Liver (tissue), 9 donors: ENCODE results near the gene CEP63. TPM values are rescaled to one million over a fixed set of nuclear protein-coding genes. Genes with fewer than 3 reads are reported as not detected.
A peak's percentile ranks its signal among the peaks of the same experiment; 100 is the strongest.

Source experiments
- DNase-seq: peaks from one replicate; pipeline ENCODE4 v3.0.0-alpha.2; 2017; ENCODE audit warnings: low spot score
- H3K27ac ChIP-seq, 2 donors: one replicate each; pipeline ENCODE4 v1.7.0; 2013; ENCODE audit warnings: inconsistent platforms in 2 of 2, low read length in 2 of 2, control low read depth in 1 of 2, low read depth in 1 of 2, mild to moderate bottlenecking in 1 of 2
- H3K27me3 ChIP-seq, 4 donors: one replicate each; pipeline versions ENCODE4 v1.6.1 to v1.7.0; 2013; ENCODE audit warnings: low read length in 3 of 4, inconsistent platforms in 1 of 4, mild to moderate bottlenecking in 1 of 4, moderate library complexity in 1 of 4; ENCODE audit not compliant: control insufficient read depth in 4 of 4, insufficient read depth in 4 of 4
- H3K36me3 ChIP-seq, 4 donors: one replicate each; pipeline versions ENCODE4 v1.6.1 to v1.7.0; 2013; ENCODE audit warnings: low read length in 3 of 4, mild to moderate bottlenecking in 3 of 4, low read depth in 1 of 4, moderate library complexity in 1 of 4; ENCODE audit not compliant: control insufficient read depth in 4 of 4, insufficient read depth in 3 of 4
- H3K4me1 ChIP-seq, 4 donors: one replicate each; pipeline versions ENCODE4 v1.6.1 to v1.7.0; 2013; ENCODE audit warnings: low read length in 3 of 4, mild to moderate bottlenecking in 3 of 4, moderate library complexity in 1 of 4; ENCODE audit not compliant: control insufficient read depth in 4 of 4, insufficient read depth in 4 of 4
- H3K4me3 ChIP-seq, 3 donors: one replicate each; pipeline versions ENCODE4 v1.6.1 to v1.7.0; 2013; ENCODE audit warnings: low read length in 3 of 3, control low read depth in 1 of 3, low read depth in 1 of 3, mild to moderate bottlenecking in 1 of 3
- H3K9ac ChIP-seq, 2 donors: one replicate each; pipeline ENCODE4 v1.7.0; 2013; ENCODE audit warnings: low read length in 2 of 2, mild to moderate bottlenecking in 2 of 2, moderate library complexity in 2 of 2, control low read depth in 1 of 2, low read depth in 1 of 2
- H3K9me3 ChIP-seq, 4 donors: one replicate each; pipeline versions ENCODE4 v1.6.1 to v1.7.0; 2013; ENCODE audit warnings: low read length in 3 of 4; ENCODE audit not compliant: control insufficient read depth in 4 of 4
- EGR1 ChIP-seq, 2 donors: IDR thresholded peaks; 2 replicates each; pipeline ENCODE4 v1.6.1; 2016 to 2018; ENCODE audit warnings: antibody characterized with exemption in 2 of 2, low read depth in 2 of 2
- FOXA1 ChIP-seq: IDR thresholded peaks from 2 replicates; pipeline ENCODE4 v1.6.1; 2016; ENCODE audit warnings: antibody characterized with exemption
- FOXA2 ChIP-seq: IDR thresholded peaks from 2 replicates; pipeline ENCODE4 v1.6.1; 2016; ENCODE audit warnings: antibody characterized with exemption
- GABPA ChIP-seq, 2 donors: IDR thresholded peaks in 1 of 2; conservative IDR thresholded peaks in 1 of 2; 2 replicates each; pipeline ENCODE4 v1.6.1; 2016; ENCODE audit warnings: antibody characterized with exemption in 2 of 2, mild to moderate bottlenecking in 1 of 2, moderate library complexity in 1 of 2
- HNF4A ChIP-seq, 2 donors: conservative IDR thresholded peaks; 2 replicates each; pipeline ENCODE4 v1.6.1; 2016; ENCODE audit warnings: antibody characterized with exemption in 2 of 2, mild to moderate bottlenecking in 2 of 2
- HNF4G ChIP-seq: IDR thresholded peaks from 2 replicates; pipeline ENCODE4 v1.6.1; 2016; ENCODE audit warnings: antibody characterized with exemption
- JUND ChIP-seq, 2 donors: IDR thresholded peaks; 2 replicates each; pipeline ENCODE4 v1.6.1; 2016; ENCODE audit warnings: antibody characterized with exemption in 2 of 2
- NR2F2 ChIP-seq: IDR thresholded peaks from 2 replicates; pipeline ENCODE4 v1.6.1; 2016; ENCODE audit warnings: antibody characterized with exemption
- RAD21 ChIP-seq, 2 donors: IDR thresholded peaks; 2 replicates each; pipeline ENCODE4 v1.6.1; 2016; ENCODE audit warnings: antibody characterized with exemption in 2 of 2, mild to moderate bottlenecking in 2 of 2
- RXRA ChIP-seq, 2 donors: IDR thresholded peaks; 2 replicates each; pipeline ENCODE4 v1.6.1; 2017 to 2018; ENCODE audit warnings: antibody characterized with exemption in 2 of 2, mild to moderate bottlenecking in 1 of 2
- SP1 ChIP-seq: IDR thresholded peaks from 2 replicates; pipeline ENCODE4 v1.6.1; 2018; ENCODE audit warnings: antibody characterized with exemption, mild to moderate bottlenecking
- TAF1 ChIP-seq: conservative IDR thresholded peaks from 2 replicates; pipeline ENCODE4 v1.6.1; 2016; ENCODE audit warnings: antibody characterized with exemption, mild to moderate bottlenecking
- YY1 ChIP-seq: IDR thresholded peaks from 2 replicates; pipeline ENCODE4 v1.6.1; 2016; ENCODE audit warnings: antibody characterized with exemption, mild to moderate bottlenecking
- WGBS: extraction: QIAGEN DNeasy Blood & Tissue Kit; methylation state at CpG from one replicate; pipeline ENCODE4 v1.1.7; 2013; 5-methylcytosine and 5-hydroxymethylcytosine counted together
- polyA plus RNA-seq, 2 donors: library from polyadenylated mRNA; stranded (reverse) in 1 of 2; unstranded in 1 of 2; fragments of 200-250 nt in 1 of 2; fragments of >200 nt in 1 of 2; fragmentation: Nextera tagmentation in 1 of 2; extraction: Ambion mirVana in 1 of 2; gene quantifications; one replicate each; pipeline versions ENCODE4 v1.2.1 to v1.2.3, GENCODE V29; 2013 to 2015
- total RNA-seq, 2 donors: library from RNA; depleted of rRNA; stranded (reverse); fragments of >200 nt; gene quantifications; one replicate each; pipeline ENCODE4 v1.2.3, GENCODE V29; 2014
- TF ChIP-seq, protein P1 (sequence below): fragments of 150-350 bp; IDR thresholded peaks from 2 replicates; pipeline ENCODE4 v1.5.1; 2017; ENCODE audit warnings: improper control_type of control experiment, low read depth, low read length; ENCODE audit not compliant: missing input control
- TF ChIP-seq, protein P2 (sequence below): IDR thresholded peaks from 2 replicates; pipeline ENCODE4 v1.6.1; 2016; ENCODE audit warnings: antibody characterized with exemption
- TF ChIP-seq, protein P3 (sequence below): IDR thresholded peaks from 2 replicates; pipeline ENCODE4 v1.6.1; 2016; ENCODE audit warnings: antibody characterized with exemption
- donor health status: healthy.
- donor health status: healthy.
- donor health status: healthy.
- donor health status: healthy.
- donor health status: healthy.

Gene CEP63
- total and polyA plus RNA-seq, 4 donors, result 8.1 to 16.1 (median 12.7) TPM

DNA sequence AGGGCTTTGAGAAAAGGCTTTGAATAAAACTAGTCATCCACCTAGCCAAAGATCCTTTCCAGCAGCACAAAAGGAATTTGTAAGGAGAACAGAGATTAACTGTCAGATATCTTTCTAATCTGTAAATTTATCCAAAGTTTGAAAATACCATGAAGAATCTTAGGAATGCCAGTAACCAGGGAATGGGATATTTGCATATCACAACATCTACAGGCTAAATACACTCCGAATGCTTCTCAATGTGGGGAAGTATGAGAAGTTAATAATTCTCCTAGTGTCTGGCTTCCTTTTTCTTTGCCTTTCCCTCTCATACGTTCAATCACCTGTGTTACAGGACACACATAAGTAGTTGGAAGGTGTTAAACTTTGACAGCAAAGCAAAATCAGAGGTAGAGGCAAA, 7.9 kb upstream of the CEP63 start:
- Histone ChIP-seq H3K27ac (no peak overlapping the region), H3K9me3 (no peaks in the 10 kb centered on the region), H3K4me3 (no peak overlapping the region), H3K36me3 (peaks cover 8 to 27% (median 22%) of the 10 kb centered on the region in 4 donors), H3K27me3 (no peaks in the 10 kb centered on the region), H3K4me1 (peaks cover 2 to 23% (median 20%) of the 10 kb centered on the region in 4 donors), H3K9ac (no peak overlapping the region)
- 38% methylated on average over 2 of the region's 2 CpGs for WGBS
- TF ChIP-seq HNF4G (no peak), NR2F2 (no peak), YY1 (peak; percentile 17), SP1 (peak; percentile 25)
- TF ChIP-seq, protein P1, sequence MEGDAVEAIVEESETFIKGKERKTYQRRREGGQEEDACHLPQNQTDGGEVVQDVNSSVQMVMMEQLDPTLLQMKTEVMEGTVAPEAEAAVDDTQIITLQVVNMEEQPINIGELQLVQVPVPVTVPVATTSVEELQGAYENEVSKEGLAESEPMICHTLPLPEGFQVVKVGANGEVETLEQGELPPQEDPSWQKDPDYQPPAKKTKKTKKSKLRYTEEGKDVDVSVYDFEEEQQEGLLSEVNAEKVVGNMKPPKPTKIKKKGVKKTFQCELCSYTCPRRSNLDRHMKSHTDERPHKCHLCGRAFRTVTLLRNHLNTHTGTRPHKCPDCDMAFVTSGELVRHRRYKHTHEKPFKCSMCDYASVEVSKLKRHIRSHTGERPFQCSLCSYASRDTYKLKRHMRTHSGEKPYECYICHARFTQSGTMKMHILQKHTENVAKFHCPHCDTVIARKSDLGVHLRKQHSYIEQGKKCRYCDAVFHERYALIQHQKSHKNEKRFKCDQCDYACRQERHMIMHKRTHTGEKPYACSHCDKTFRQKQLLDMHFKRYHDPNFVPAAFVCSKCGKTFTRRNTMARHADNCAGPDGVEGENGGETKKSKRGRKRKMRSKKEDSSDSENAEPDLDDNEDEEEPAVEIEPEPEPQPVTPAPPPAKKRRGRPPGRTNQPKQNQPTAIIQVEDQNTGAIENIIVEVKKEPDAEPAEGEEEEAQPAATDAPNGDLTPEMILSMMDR, result no peak
- no peak for DNase-seq

DNA sequence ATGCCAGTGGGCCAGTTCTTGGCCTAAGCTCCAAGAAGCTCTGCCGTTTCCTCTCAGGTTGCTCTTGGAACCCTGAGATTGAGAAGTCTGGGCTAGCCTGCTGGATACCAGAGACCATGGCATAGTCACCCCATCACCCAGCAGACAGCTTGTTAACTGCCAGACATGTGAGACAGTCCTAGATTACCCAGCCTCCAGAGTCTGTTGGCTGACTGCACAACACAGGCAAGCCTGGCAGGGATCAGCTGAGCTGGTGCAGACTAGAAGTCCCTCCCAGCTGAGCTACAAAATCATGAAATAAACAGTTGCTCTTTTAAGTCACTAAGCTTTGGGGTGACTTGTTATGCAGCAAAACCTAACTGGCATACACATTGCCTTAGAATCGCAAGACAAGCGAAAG, 5.3 kb upstream of the CEP63 start:
- Histone ChIP-seq H3K27me3 (no peaks in the 10 kb centered on the region), H3K36me3 (peaks cover 8 to 27% (median 22%) of the 10 kb centered on the region in 4 donors), H3K9me3 (no peaks in the 10 kb centered on the region), H3K27ac (no peak overlapping the region), H3K4me3 (no peak overlapping the region), H3K9ac (no peak overlapping the region), H3K4me1 (peaks cover 2 to 33% (median 25%) of the 10 kb centered on the region in 4 donors)
- no peak for TF ChIP-seq GABPA (IDR thresholded peaks at IDR 0.05 in 1 of 2, conservative IDR thresholded peaks at IDR 0.05 in 1 of 2)
- TF ChIP-seq FOXA2, result no peak
- TF ChIP-seq NR2F2, result no peak
- no peak for TF ChIP-seq TAF1
- TF ChIP-seq FOXA1, result no peak
- no peak for TF ChIP-seq RAD21 (IDR thresholded peaks at IDR 0.05)
- no peak for TF ChIP-seq HNF4A (conservative IDR thresholded peaks at IDR 0.05)
- TF ChIP-seq SP1, result no peak
- TF ChIP-seq RXRA (IDR thresholded peaks at IDR 0.05), result no peak
- TF ChIP-seq, protein P2, sequence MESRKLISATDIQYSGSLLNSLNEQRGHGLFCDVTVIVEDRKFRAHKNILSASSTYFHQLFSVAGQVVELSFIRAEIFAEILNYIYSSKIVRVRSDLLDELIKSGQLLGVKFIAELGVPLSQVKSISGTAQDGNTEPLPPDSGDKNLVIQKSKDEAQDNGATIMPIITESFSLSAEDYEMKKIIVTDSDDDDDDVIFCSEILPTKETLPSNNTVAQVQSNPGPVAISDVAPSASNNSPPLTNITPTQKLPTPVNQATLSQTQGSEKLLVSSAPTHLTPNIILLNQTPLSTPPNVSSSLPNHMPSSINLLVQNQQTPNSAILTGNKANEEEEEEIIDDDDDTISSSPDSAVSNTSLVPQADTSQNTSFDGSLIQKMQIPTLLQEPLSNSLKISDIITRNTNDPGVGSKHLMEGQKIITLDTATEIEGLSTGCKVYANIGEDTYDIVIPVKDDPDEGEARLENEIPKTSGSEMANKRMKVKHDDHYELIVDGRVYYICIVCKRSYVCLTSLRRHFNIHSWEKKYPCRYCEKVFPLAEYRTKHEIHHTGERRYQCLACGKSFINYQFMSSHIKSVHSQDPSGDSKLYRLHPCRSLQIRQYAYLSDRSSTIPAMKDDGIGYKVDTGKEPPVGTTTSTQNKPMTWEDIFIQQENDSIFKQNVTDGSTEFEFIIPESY, result no peak
- TF ChIP-seq EGR1 (IDR thresholded peaks at IDR 0.05; ENCODE audit: low read depth in 2 of 2), result no peak
- no peak for TF ChIP-seq JUND (IDR thresholded peaks at IDR 0.05)
- TF ChIP-seq HNF4G, result no peak
- TF ChIP-seq, protein P3, sequence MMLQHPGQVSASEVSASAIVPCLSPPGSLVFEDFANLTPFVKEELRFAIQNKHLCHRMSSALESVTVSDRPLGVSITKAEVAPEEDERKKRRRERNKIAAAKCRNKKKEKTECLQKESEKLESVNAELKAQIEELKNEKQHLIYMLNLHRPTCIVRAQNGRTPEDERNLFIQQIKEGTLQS, result no peak
- TF ChIP-seq, protein P1, result no peak
- DNase-seq, result no peak
- WGBS, result 97% methylated on average over 3 of the region's 3 CpGs
